Neural progenitor cell (in vitro differentiated cells): ENCODE results near the gene PTDSS2. TPM values are rescaled to one million over a fixed set of nuclear protein-coding genes. Genes with fewer than 3 reads are reported as not detected.

Source experiments
- DNase-seq: peaks from one replicate; pipeline ENCODE4 v3.0.0-alpha.2; 2016; ENCODE audit warnings: low spot score
- H2AFZ ChIP-seq: fragments of 200-600 bp; sonication (generic); replicated peaks from 2 replicates; pipeline ENCODE4 v1.6.1; 2016; ENCODE audit warnings: antibody characterized with exemption
- H3F3A ChIP-seq: fragments of 200-600 bp; sonication (generic); 2 replicates; pipeline ENCODE4 v1.6.1; 2016; ENCODE audit warnings: antibody characterized with exemption, low read depth
- H3K27ac ChIP-seq: fragments of 200-600 bp; sonication (generic); 2 replicates; pipeline ENCODE4 v1.5.1; 2016; ENCODE audit warnings: mild to moderate bottlenecking
- H3K27me3 ChIP-seq: fragments of 200-600 bp; sonication (generic); 2 replicates; pipeline ENCODE4 v1.6.1; 2016; ENCODE audit warnings: mild to moderate bottlenecking, moderate library complexity
- H3K36me3 ChIP-seq: fragments of 200-600 bp; sonication (generic); 2 replicates; pipeline ENCODE4 v1.5.1; 2016
- H3K4me1 ChIP-seq: fragments of 200-600 bp; sonication (generic); 2 replicates; pipeline ENCODE4 v1.6.1; 2016; ENCODE audit warnings: mixed run types
- H3K4me2 ChIP-seq: fragments of 200-600 bp; sonication (generic); 2 replicates; pipeline ENCODE4 v1.6.1; 2016
- H3K4me3 ChIP-seq: fragments of 200-600 bp; sonication (generic); 2 replicates; pipeline ENCODE4 v1.5.1; 2016
- H3K79me2 ChIP-seq: fragments of 200-600 bp; sonication (generic); 2 replicates; pipeline ENCODE4 v1.6.1; 2016; ENCODE audit warnings: low read depth
- H3K9ac ChIP-seq: fragments of 200-600 bp; sonication (generic); 2 replicates; pipeline ENCODE4 v1.6.1; 2016
- H3K9me3 ChIP-seq: fragments of 200-600 bp; sonication (generic); 2 replicates; pipeline ENCODE4 v1.5.1; 2016; ENCODE audit warnings: low read depth
- H4K20me1 ChIP-seq: fragments of 200-600 bp; sonication (generic); 2 replicates; pipeline ENCODE4 v1.6.1; 2016; ENCODE audit warnings: low read depth
- H3K27ac Mint-ChIP-seq: 3 replicates; pipeline ENCODE4 v1.8.0; 2021; ENCODE audit warnings: mixed read lengths
- H3K27me3 Mint-ChIP-seq: 2 replicates; pipeline ENCODE4 v1.8.0; 2022; ENCODE audit warnings: low read depth, mild to moderate bottlenecking, inconsistent platforms, moderate library complexity, mixed read lengths; ENCODE audit not compliant: insufficient read depth
- H3K36me3 Mint-ChIP-seq: 3 replicates; pipeline ENCODE4 v1.8.0; 2021; ENCODE audit warnings: mixed read lengths
- H3K4me1 Mint-ChIP-seq: 3 replicates; pipeline ENCODE4 v1.8.0; 2021; ENCODE audit warnings: mixed read lengths
- H3K4me3 Mint-ChIP-seq: 3 replicates; pipeline ENCODE4 v1.8.0; 2021; ENCODE audit warnings: mild to moderate bottlenecking, moderate library complexity, mixed read lengths
- H3K9me3 Mint-ChIP-seq: 3 replicates; pipeline ENCODE4 v1.8.0; 2020; ENCODE audit warnings: mixed read lengths
- CTCF ChIP-seq: fragments of 200-600 bp; sonication (generic); IDR thresholded peaks from 2 replicates; pipeline ENCODE4 v1.5.1; 2017; ENCODE audit warnings: antibody characterized with exemption, mild to moderate bottlenecking
- EZH2 ChIP-seq: fragments of 200-600 bp; sonication (generic); IDR thresholded peaks from 2 replicates; pipeline ENCODE4 v1.6.1; 2017; ENCODE audit warnings: antibody characterized with exemption, mild to moderate bottlenecking, moderate library complexity
- EZH2phosphoT487 ChIP-seq: fragments of 200-600 bp; sonication (generic); IDR thresholded peaks from 2 replicates; pipeline ENCODE4 v1.6.1; 2017; ENCODE audit warnings: antibody characterized with exemption
- total RNA-seq: library from RNA; depleted of rRNA; stranded (reverse); fragments of >200 nt; gene quantifications from 2 replicates; pipeline ENCODE4 v1.2.3, GENCODE V29; 2015; ENCODE audit warnings: low replicate concordance

Gene PTDSS2
- total RNA-seq, 1 donor from 2014 or later, result 24.7 TPM

GRCh38 chr11:501001-501682 lies 51.1 kb downstream of the PTDSS2 start:
- H3K27me3 Mint-ChIP-seq, result peaks cover 5% of the 10 kb centered on the region
- Histone ChIP-seq H3K27ac (no peak overlapping the region), H4K20me1 (peaks cover 16% of the 10 kb centered on the region), H3K4me2 (no peak overlapping the region), H2AFZ (no peak overlapping the region), H3K4me1 (peaks cover 6% of the 10 kb centered on the region), H3K27me3 (no peaks in the 10 kb centered on the region), H3K9ac (no peak overlapping the region), H3K79me2 (peaks cover 23% of the 10 kb centered on the region), H3F3A (peaks cover 17% of the 10 kb centered on the region), H3K36me3 (no peaks in the 10 kb centered on the region), H3K4me3 (no peak overlapping the region), H3K9me3 (no peaks in the 10 kb centered on the region)
- peak overlapping the region; percentile 21 for H3K4me3 Mint-ChIP-seq
- peaks cover 10% of the 10 kb centered on the region for H3K4me1 Mint-ChIP-seq
- H3K27ac Mint-ChIP-seq, result peak overlapping the region; percentile 37
- H3K9me3 Mint-ChIP-seq, result no peaks in the 10 kb centered on the region
- DNase-seq, result no peak
- H3K36me3 Mint-ChIP-seq, result peaks cover 21% of the 10 kb centered on the region
- TF ChIP-seq CTCF, result no peak
- TF ChIP-seq EZH2phosphoT487, result no peak
- no peak for TF ChIP-seq EZH2

- Mint-ChIP-seq H3K27me3 (peaks cover 5% of the 10 kb centered on the region), H3K36me3 (peaks cover 17% of the 10 kb centered on the region), H3K9me3 (no peaks in the 10 kb centered on the region), H3K4me1 (peaks cover 12% of the 10 kb centered on the region), H3K27ac (no peak overlapping the region), H3K4me3 (no peak overlapping the region)
- no peaks in the 10 kb centered on the region for H3K36me3 ChIP-seq
- H3K4me1 ChIP-seq, result peaks cover 6% of the 10 kb centered on the region
- TF ChIP-seq EZH2 (no peak), EZH2phosphoT487 (no peak), CTCF (no peak)
- H3K9me3 ChIP-seq, result no peaks in the 10 kb centered on the region
- H3K79me2 ChIP-seq, result peaks cover 24% of the 10 kb centered on the region
- H2AFZ ChIP-seq, result no peak overlapping the region
- no peak overlapping the region for H3K27ac ChIP-seq
- H3F3A ChIP-seq, result peaks cover 18% of the 10 kb centered on the region
- H4K20me1 ChIP-seq, result peaks cover 19% of the 10 kb centered on the region
- no peaks in the 10 kb centered on the region for H3K27me3 ChIP-seq
- no peak overlapping the region for H3K4me2 ChIP-seq
- DNase-seq, result no peak
- no peak overlapping the region for H3K4me3 ChIP-seq
- H3K9ac ChIP-seq, result no peak overlapping the region
Observed at GRCh38 chr11:501683-502287, 51.7 kb downstream of the PTDSS2 start.

- Histone ChIP-seq H3K9ac (no peak overlapping the region), H3K4me2 (no peak overlapping the region), H3K4me1 (peaks cover 6% of the 10 kb centered on the region), H3K9me3 (no peaks in the 10 kb centered on the region), H2AFZ (no peak overlapping the region), H3K27me3 (no peaks in the 10 kb centered on the region), H4K20me1 (peaks cover 19% of the 10 kb centered on the region), H3K27ac (no peak overlapping the region), H3K36me3 (no peaks in the 10 kb centered on the region), H3K4me3 (no peak overlapping the region), H3F3A (peaks cover 16% of the 10 kb centered on the region), H3K79me2 (peaks cover 24% of the 10 kb centered on the region)
- TF ChIP-seq EZH2phosphoT487, result no peak
- no peak for TF ChIP-seq EZH2
- no peak for TF ChIP-seq CTCF
- no peak for DNase-seq
- peaks cover 10% of the 10 kb centered on the region for H3K36me3 Mint-ChIP-seq
- no peaks in the 10 kb centered on the region for H3K9me3 Mint-ChIP-seq
- peaks cover 3% of the 10 kb centered on the region for H3K27me3 Mint-ChIP-seq
- no peak overlapping the region for H3K27ac Mint-ChIP-seq
- no peak overlapping the region for H3K4me3 Mint-ChIP-seq
- H3K4me1 Mint-ChIP-seq, result peaks cover 11% of the 10 kb centered on the region
Observed at GRCh38 chr11:502288-503178, 52.5 kb downstream of the PTDSS2 start.
